Endothelial cell of umbilical vein (primary cell): Measurements from ENCODE around the gene CCL2. TPM values are rescaled to one million over a fixed set of nuclear protein-coding genes. Genes with fewer than 3 reads are reported as not detected.

ENCODE experiments used
- BruUV-seq: library from RNA; stranded (reverse); fragments of 400-500 nt; replicated peaks from 2 replicates; lab custom pipeline; 2021; lab: Mats Ljungman, UMichigan
- CTCF ChIA-PET: fragments of 300-600, 350-600 bp; sonication (Branson Sonifier 250); formaldehyde crosslinking; loops from one replicate; lab custom pipeline; 2021; ENCODE audit warnings: antibody characterized with exemption, inconsistent platforms; lab: Charles Lee
- POLR2A ChIA-PET: fragments of 300-600, 350-600 bp; sonication (Branson Sonifier 250); formaldehyde crosslinking; loops from one replicate; lab custom pipeline; 2021; ENCODE audit warnings: antibody characterized with exemption, inconsistent platforms; lab: Charles Lee
- DNase-seq: peaks from one replicate; pipeline ENCODE4 v3.0.0-alpha.2; 2011; ENCODE audit warnings: low read depth, low spot score
- FAIRE-seq: peaks from 2 replicates; lab custom pipeline; 2011; peaks lifted over from hg19 to GRCh38; lab: Jason Lieb, UNC
- H2AFZ ChIP-seq: 2 replicates; pipeline ENCODE4 v1.6.0; 2012; ENCODE audit warnings: low read depth, low read length, control low read depth, inconsistent platforms
- H3K27ac ChIP-seq: 2 replicates; pipeline ENCODE4 v1.5.1; 2011; ENCODE audit warnings: low read depth, mild to moderate bottlenecking, control low read depth, low read length, moderate library complexity; ENCODE audit not compliant: insufficient read depth
- H3K27me3 ChIP-seq, 2 experiments: 2 replicates each; pipeline versions ENCODE4 v1.6.0 to v1.6.1; 2011; ENCODE audit warnings: low read length in 2 of 2, mixed read lengths in 1 of 2; ENCODE audit not compliant: control insufficient read depth in 2 of 2, insufficient read depth in 2 of 2
- H3K36me3 ChIP-seq, 2 experiments: 2 replicates in 1 of 2; 3 replicates in 1 of 2; pipeline ENCODE4 v1.5.1; 2011; ENCODE audit warnings: low read length in 2 of 2, mild to moderate bottlenecking in 1 of 2, moderate library complexity in 1 of 2; ENCODE audit not compliant: control insufficient read depth in 2 of 2, insufficient read depth in 2 of 2; ENCODE audit errors: extremely low read depth in 1 of 2
- H3K4me1 ChIP-seq: 3 replicates; pipeline ENCODE4 v1.5.1; 2011; ENCODE audit warnings: mild to moderate bottlenecking, low read length; ENCODE audit not compliant: control insufficient read depth, insufficient read depth; ENCODE audit errors: extremely low read depth
- H3K4me2 ChIP-seq: 2 replicates; pipeline ENCODE4 v1.6.1; 2011; ENCODE audit warnings: low read length, control low read depth, mixed read lengths; ENCODE audit not compliant: insufficient read depth
- H3K4me3 ChIP-seq, 3 experiments: fragments of 200-600 bp in 1 of 3; sonication (generic), shearing (Covaris generic) in 1 of 3; replicated peaks in 1 of 3; 2 replicates each; pipeline ENCODE4 v1.5.1; 2011 to 2016; ENCODE audit warnings: control low read depth in 3 of 3, low read length in 3 of 3, mild to moderate bottlenecking in 2 of 3, inconsistent platforms in 1 of 3, low read depth in 1 of 3, moderate library complexity in 1 of 3; ENCODE audit not compliant: insufficient read depth in 1 of 3
- H3K79me2 ChIP-seq: 2 replicates; pipeline ENCODE4 v1.6.0; 2012; ENCODE audit warnings: low read length, inconsistent platforms; ENCODE audit not compliant: control insufficient read depth, insufficient read depth
- H3K9ac ChIP-seq: replicated peaks from 2 replicates; pipeline ENCODE3; 2011; ENCODE audit warnings: low read length, control low read depth; ENCODE audit not compliant: insufficient read depth; ENCODE audit errors: extremely low read depth
- H3K9me1 ChIP-seq: replicated peaks from 3 replicates; pipeline ENCODE4 v1.6.0; 2011; ENCODE audit warnings: mild to moderate bottlenecking, low read length; ENCODE audit not compliant: control insufficient read depth, insufficient read depth; ENCODE audit errors: extremely low read depth
- H3K9me3 ChIP-seq: replicated peaks from 2 replicates; pipeline ENCODE4 v1.5.1; 2012; ENCODE audit warnings: low read length, inconsistent platforms; ENCODE audit not compliant: control insufficient read depth, insufficient read depth
- H4K20me1 ChIP-seq: replicated peaks from 2 replicates; pipeline ENCODE3; 2011; ENCODE audit warnings: mild to moderate bottlenecking, low read length; ENCODE audit not compliant: control insufficient read depth, insufficient read depth; ENCODE audit errors: extremely low read depth
- EZH2 ChIP-seq: IDR thresholded peaks from 2 replicates; pipeline ENCODE4 v1.6.1; 2012; ENCODE audit warnings: borderline replicate concordance, low read depth, mild to moderate bottlenecking, moderate library complexity, low read length, inconsistent platforms; ENCODE audit not compliant: severe bottlenecking
- FOS ChIP-seq: IDR thresholded peaks from 2 replicates; pipeline ENCODE4 v1.6.1; 2011; ENCODE audit warnings: mild to moderate bottlenecking, low read length, moderate library complexity, borderline replicate concordance; ENCODE audit not compliant: insufficient read depth
- GATA2 ChIP-seq: IDR thresholded peaks from 2 replicates; pipeline ENCODE4 v1.7.0; 2011; ENCODE audit warnings: low read depth, mild to moderate bottlenecking, moderate library complexity, mixed read lengths, low read length; ENCODE audit not compliant: insufficient read length, insufficient read depth
- JUN ChIP-seq: IDR thresholded peaks from 2 replicates; pipeline ENCODE4 v1.6.1; 2011; ENCODE audit warnings: borderline replicate concordance, low read depth; ENCODE audit not compliant: insufficient read length, insufficient read depth
- MYC ChIP-seq: IDR thresholded peaks from one replicate; pipeline ENCODE4 v1.6.1; 2011; ENCODE audit warnings: mild to moderate bottlenecking, low read depth, low read length
- POLR2A ChIP-seq: IDR thresholded peaks from 2 replicates; pipeline ENCODE4 v1.6.1; 2012; ENCODE audit warnings: low read depth, mild to moderate bottlenecking, control low read depth, low read length
- POLR2AphosphoS5 ChIP-seq: IDR thresholded peaks from 2 replicates; pipeline ENCODE4 v1.6.1; 2012; ENCODE audit warnings: low read depth, mild to moderate bottlenecking, control low read depth, low read length, moderate library complexity; ENCODE audit not compliant: insufficient read depth
- dilution Hi-C: fragments of 300-500 bp; cut with MboI; formaldehyde crosslinking; loops from one replicate; pipeline ENCODE4 v1.15.0; 2019; ENCODE audit warnings: low sequenced_read_pairs; ENCODE audit not compliant: extremely low pct_ligation_motif_present
- intact Hi-C: fragments of 100-400 bp; cut with micrococcal nuclease; formaldehyde crosslinking; loops from one replicate; pipeline ENCODE4 v1.10.0; 2022
- polyA plus RNA-seq, 4 experiments: library from polyadenylated mRNA; depleted of rRNA in 3 of 4; stranded (reverse) in 3 of 4; unstranded in 1 of 4; fragments of >200 nt; gene quantifications; 2 replicates each; pipeline versions ENCODE4 v1.2.1 to v1.2.3, GENCODE V29; 2011 to 2012; ENCODE audit warnings: missing spikeins in 1 of 4
- total RNA-seq: library from RNA; stranded (reverse); gene quantifications from 2 replicates; pipeline ENCODE4 v1.2.3, GENCODE V29; 2021
- TF ChIP-seq, protein P1 (sequence below): IDR thresholded peaks from 2 replicates; pipeline ENCODE4 v1.6.1; 2011; ENCODE audit not compliant: insufficient read depth, insufficient read length
- TF ChIP-seq, protein P2 (sequence below), 2 donors: IDR thresholded peaks; 1 replicate in 1 of 2; 2 replicates in 1 of 2; pipeline ENCODE4 v1.5.1; 2011; ENCODE audit warnings: low read length in 2 of 2, mild to moderate bottlenecking in 2 of 2, moderate library complexity in 2 of 2, control low read depth in 1 of 2, inconsistent platforms in 1 of 2, low read depth in 1 of 2; ENCODE audit not compliant: insufficient read depth in 1 of 2; ENCODE audit errors: extremely low read depth in 1 of 2

CCL2 gene
- total and polyA plus RNA-seq, 2 donors (not counting 3 experiments of a cell fraction or from before 2014, with no cell fraction given) = 238 to 599 TPM

DNA sequence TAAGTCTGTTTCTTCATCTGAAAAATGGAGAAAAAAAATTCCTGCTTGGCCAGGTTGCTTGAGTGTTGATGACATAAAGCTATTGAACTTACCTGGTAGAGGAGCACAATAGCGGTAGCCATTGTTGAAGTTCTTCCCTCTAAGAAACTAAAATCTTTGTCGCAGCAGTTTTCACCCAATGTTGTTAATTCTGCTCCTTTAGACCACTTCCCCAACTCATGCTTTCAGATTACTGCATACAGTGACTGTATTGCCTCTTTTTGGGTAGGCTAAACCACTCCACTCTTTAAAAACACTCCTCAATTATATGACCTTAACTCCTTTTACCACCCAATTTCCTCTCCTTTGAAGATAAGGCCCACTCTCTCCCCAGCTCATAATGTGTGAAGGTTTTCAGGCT, 35.7 kb upstream of the CCL2 start:
- TF ChIP-seq, protein P1, sequence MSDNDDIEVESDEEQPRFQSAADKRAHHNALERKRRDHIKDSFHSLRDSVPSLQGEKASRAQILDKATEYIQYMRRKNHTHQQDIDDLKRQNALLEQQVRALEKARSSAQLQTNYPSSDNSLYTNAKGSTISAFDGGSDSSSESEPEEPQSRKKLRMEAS = no peak
- no peak for TF ChIP-seq POLR2AphosphoS5
- TF ChIP-seq FOS = no peak
- TF ChIP-seq, protein P2, sequence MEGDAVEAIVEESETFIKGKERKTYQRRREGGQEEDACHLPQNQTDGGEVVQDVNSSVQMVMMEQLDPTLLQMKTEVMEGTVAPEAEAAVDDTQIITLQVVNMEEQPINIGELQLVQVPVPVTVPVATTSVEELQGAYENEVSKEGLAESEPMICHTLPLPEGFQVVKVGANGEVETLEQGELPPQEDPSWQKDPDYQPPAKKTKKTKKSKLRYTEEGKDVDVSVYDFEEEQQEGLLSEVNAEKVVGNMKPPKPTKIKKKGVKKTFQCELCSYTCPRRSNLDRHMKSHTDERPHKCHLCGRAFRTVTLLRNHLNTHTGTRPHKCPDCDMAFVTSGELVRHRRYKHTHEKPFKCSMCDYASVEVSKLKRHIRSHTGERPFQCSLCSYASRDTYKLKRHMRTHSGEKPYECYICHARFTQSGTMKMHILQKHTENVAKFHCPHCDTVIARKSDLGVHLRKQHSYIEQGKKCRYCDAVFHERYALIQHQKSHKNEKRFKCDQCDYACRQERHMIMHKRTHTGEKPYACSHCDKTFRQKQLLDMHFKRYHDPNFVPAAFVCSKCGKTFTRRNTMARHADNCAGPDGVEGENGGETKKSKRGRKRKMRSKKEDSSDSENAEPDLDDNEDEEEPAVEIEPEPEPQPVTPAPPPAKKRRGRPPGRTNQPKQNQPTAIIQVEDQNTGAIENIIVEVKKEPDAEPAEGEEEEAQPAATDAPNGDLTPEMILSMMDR (IDR thresholded peaks at IDR 0.05; ENCODE audit: extremely low read depth in 1 of 2, insufficient read depth in 1 of 2, low read depth in 1 of 2, low read length in 2 of 2) = no peak
- no peak for TF ChIP-seq JUN
- no peak for TF ChIP-seq GATA2
- no peak for TF ChIP-seq EZH2
- no peak for TF ChIP-seq MYC
- TF ChIP-seq POLR2A = no peak
- FAIRE-seq = no peak
- CTCF ChIA-PET = interaction anchor here (1.4 to 4.5 kb wide), 4 partner anchors 16 to 48 kb away, joined by 4 to 19 read pairs (median 4); no protein-coding TSS in a partner anchor
- no peaks in the 10 kb centered on the region for H3K9me1 ChIP-seq
- no peak for DNase-seq
- H3K27ac ChIP-seq = no peak overlapping the region
- dilution Hi-C loops (loop anchor here (25.0 kb wide), 1 partner anchor 93 kb away; the partner anchor contains the start of gene CCL8), intact Hi-C loops (no loop called here)
- H3K9ac ChIP-seq = no peak overlapping the region
- POLR2A ChIA-PET = no interaction called here
- H3K4me3 ChIP-seq = no peak overlapping the region
- H3K36me3 ChIP-seq = no peaks in the 10 kb centered on the region
- H3K4me2 ChIP-seq = no peak overlapping the region
- H3K4me1 ChIP-seq = peaks cover 4% of the 10 kb centered on the region
- H4K20me1 ChIP-seq = no peaks in the 10 kb centered on the region
- H3K9me3 ChIP-seq = no peaks in the 10 kb centered on the region
- no peak overlapping the region for H2AFZ ChIP-seq
- peaks cover 8 to 12% of the 10 kb centered on the region in 2 experiments for H3K27me3 ChIP-seq
- no TSS peak for BruUV-seq
- no peaks in the 10 kb centered on the region for H3K79me2 ChIP-seq
